B cell (primary cell): ENCODE measurements around the gene AMER3. TPM values are rescaled to one million over a fixed set of nuclear protein-coding genes. Genes with fewer than 3 reads are reported as not detected.

Experiments
- ATAC-seq: fragments of 200-7000 bp; cut with Tn5 transposase; one replicate; pipeline ENCODE4 v1.10.0; 2021; ENCODE audit warnings: low read depth, mild to moderate bottlenecking, moderate number of reproducible peaks, moderate library complexity
- CTCF ChIA-PET: fragments of 350-600 bp; sonication (Branson Sonifier 250); formaldehyde crosslinking; loops from one replicate; lab custom pipeline; 2021; ENCODE audit warnings: antibody characterized with exemption, inconsistent platforms; lab: Charles Lee
- POLR2A ChIA-PET: fragments of 350-600 bp; sonication (Branson Sonifier 250); formaldehyde crosslinking; loops from one replicate; lab custom pipeline; 2021; ENCODE audit warnings: antibody characterized with exemption; lab: Charles Lee
- DNase-seq: peaks from one replicate; pipeline ENCODE4 v3.0.0; 2013
- H2AFZ ChIP-seq: 2 replicates; pipeline ENCODE4 v1.6.1; 2012; ENCODE audit warnings: mild to moderate bottlenecking, low read depth, low read length; ENCODE audit not compliant: insufficient read depth, poor library complexity, severe bottlenecking
- H3K27ac ChIP-seq, 2 donors: 1 replicate in 1 of 2; 2 replicates in 1 of 2; pipeline ENCODE4 v1.5.1; 2012 to 2013; ENCODE audit warnings: low read length in 2 of 2, mild to moderate bottlenecking in 2 of 2, moderate library complexity in 1 of 2
- H3K27me3 ChIP-seq, 4 experiments: fragments of 200-600 bp in 1 of 4; sonication (generic) in 1 of 4; replicated peaks in 1 of 4; 1 replicate in 2 of 4; 2 replicates in 2 of 4; pipeline versions ENCODE4 v1.6.1 to v1.7.0; 2013 to 2016; ENCODE audit warnings: low read length in 3 of 4, mild to moderate bottlenecking in 2 of 4, mixed read lengths in 1 of 4, moderate library complexity in 1 of 4; ENCODE audit not compliant: insufficient read depth in 4 of 4, control insufficient read depth in 3 of 4; ENCODE audit errors: control extremely low read depth in 1 of 4
- H3K36me3 ChIP-seq, 2 experiments: replicated peaks in 1 of 2; 1 replicate in 1 of 2; 2 replicates in 1 of 2; pipeline versions ENCODE4 v1.6.1 to v1.7.1; 2013; ENCODE audit warnings: low read length in 1 of 2; ENCODE audit not compliant: insufficient read depth in 2 of 2, control insufficient read depth in 1 of 2; ENCODE audit errors: control extremely low read depth in 1 of 2, extremely low read depth in 1 of 2
- H3K4me1 ChIP-seq, 2 donors: fragments of 200-600 bp in 1 of 2; sonication (generic) in 1 of 2; 1 replicate in 1 of 2; 2 replicates in 1 of 2; pipeline versions ENCODE4 v1.5.1 to v1.6.1; 2013 to 2017; ENCODE audit warnings: low read length in 2 of 2; ENCODE audit not compliant: control insufficient read depth in 2 of 2, insufficient read depth in 2 of 2
- H3K4me2 ChIP-seq: replicated peaks from 2 replicates; pipeline ENCODE3; 2012; ENCODE audit warnings: mild to moderate bottlenecking, low read depth, low read length; ENCODE audit not compliant: poor library complexity, severe bottlenecking
- H3K4me3 ChIP-seq, 5 experiments: fragments of 200-600 bp in 1 of 5; sonication (generic) in 1 of 5; 1 replicate in 3 of 5; 2 replicates in 2 of 5; pipeline versions ENCODE4 v1.5.1 to v1.7.0; 2011 to 2016; ENCODE audit warnings: low read length in 4 of 5, mild to moderate bottlenecking in 4 of 5, low read depth in 2 of 5, control low read depth in 1 of 5, moderate library complexity in 1 of 5; ENCODE audit not compliant: insufficient read depth in 1 of 5; ENCODE audit errors: control extremely low read depth in 1 of 5, extremely low read depth in 1 of 5
- H3K79me2 ChIP-seq: fragments of 200-600 bp; sonication (generic); one replicate; pipeline ENCODE4 v1.6.0; 2016; ENCODE audit warnings: low read length; ENCODE audit not compliant: control insufficient read depth, insufficient read depth
- H3K9ac ChIP-seq: fragments of 200-600 bp; sonication (generic); 2 replicates; pipeline ENCODE4 v1.6.1; 2017; ENCODE audit warnings: mild to moderate bottlenecking, low read length, moderate library complexity
- H3K9me3 ChIP-seq, 3 donors: one replicate each; pipeline versions ENCODE4 v1.6.1 to v1.7.1; 2013; ENCODE audit warnings: low read length in 2 of 3; ENCODE audit not compliant: control insufficient read depth in 2 of 3, insufficient read depth in 1 of 3; ENCODE audit errors: control extremely low read depth in 1 of 3
- H4K20me1 ChIP-seq: 2 replicates; pipeline ENCODE4 v1.6.0; 2012; ENCODE audit warnings: mild to moderate bottlenecking, low read length; ENCODE audit not compliant: insufficient read depth, control insufficient read depth, poor library complexity, severe bottlenecking
- H3K27ac Mint-ChIP-seq: one replicate; pipeline ENCODE4 v1.8.0; 2021; ENCODE audit warnings: mixed read lengths
- H3K27me3 Mint-ChIP-seq: one replicate; pipeline ENCODE4 v1.8.0; 2021; ENCODE audit warnings: mixed read lengths
- H3K4me1 Mint-ChIP-seq: one replicate; pipeline ENCODE4 v1.8.0; 2021; ENCODE audit warnings: mixed read lengths
- H3K4me3 Mint-ChIP-seq: one replicate; pipeline ENCODE4 v1.8.0; 2021; ENCODE audit warnings: mixed read lengths
- H3K9me3 Mint-ChIP-seq: one replicate; pipeline ENCODE4 v1.8.0; 2022; ENCODE audit warnings: mixed read lengths; ENCODE audit not compliant: insufficient read depth
- CTCF ChIP-seq: fragments of 200-600 bp; IDR thresholded peaks from one replicate; pipeline ENCODE4 v1.8.0; 2022; ENCODE audit warnings: antibody characterized with exemption, mild to moderate bottlenecking
- EZH2 ChIP-seq: IDR thresholded peaks from 2 replicates; pipeline ENCODE4 v1.6.1; 2012; ENCODE audit warnings: borderline replicate concordance, low read depth, mild to moderate bottlenecking, moderate library complexity, low read length; ENCODE audit not compliant: insufficient read depth, poor library complexity, severe bottlenecking
- WGBS: methylation state at CpG from one replicate; pipeline ENCODE4 v1.1.5; 2013; ENCODE audit warnings: missing lambda C conversion rate; ENCODE audit not compliant: insufficient coverage; 5-methylcytosine and 5-hydroxymethylcytosine counted together
- intact Hi-C: fragments of 100-400 bp; cut with micrococcal nuclease; formaldehyde crosslinking; loops from one replicate; pipeline ENCODE4 v1.10.0; 2022
- polyA plus RNA-seq: library from polyadenylated mRNA; depleted of rRNA; stranded (reverse); fragments of >200 nt; gene quantifications from 2 replicates; pipeline ENCODE4 v1.2.3, GENCODE V29; 2012
- total RNA-seq, 2 donors: library from RNA; stranded (reverse); fragments of 120-200 nt in 1 of 2; gene quantifications; 1 replicate in 1 of 2; 2 replicates in 1 of 2; pipeline versions ENCODE4 v1.2.3 to v1.2.4, GENCODE V29; 2013 to 2022

Gene AMER3
- total and polyA plus RNA-seq, 2 donors (not counting 1 experiment from before 2014, with no cell fraction given), result not detected

- H3K9me3 Mint-ChIP-seq, result no peaks in the 10 kb centered on the region
- Histone ChIP-seq H4K20me1 (no peaks in the 10 kb centered on the region), H3K36me3 (no peaks in the 10 kb centered on the region), H3K27ac (no peak overlapping the region), H2AFZ (no peak overlapping the region), H3K9ac (no peak overlapping the region), H3K79me2 (no peaks in the 10 kb centered on the region), H3K4me1 (no peaks in the 10 kb centered on the region), H3K27me3 (peaks cover 0 to 6% (median under 1%) of the 10 kb centered on the region in 4 experiments), H3K9me3 (peaks cover 0 to 7% (median 0%) of the 10 kb centered on the region in 3 donors), H3K4me2 (no peak overlapping the region), H3K4me3 (no peak overlapping the region)
- DNase-seq (no peak), ATAC-seq (no peak)
- intact Hi-C loops, result no loop called here
- WGBS, result 90% methylated on average over 6 of the region's 8 CpGs
- POLR2A ChIA-PET, result no interaction called here
- H3K4me1 Mint-ChIP-seq, result no peaks in the 10 kb centered on the region
- H3K27me3 Mint-ChIP-seq, result peaks cover 18% of the 10 kb centered on the region
- TF ChIP-seq EZH2, result no peak
- no peak for TF ChIP-seq CTCF
- no peak overlapping the region for H3K27ac Mint-ChIP-seq
- CTCF ChIA-PET, result no interaction called here
- no peak overlapping the region for H3K4me3 Mint-ChIP-seq
Observed at GRCh38 chr2:130720036-130720435, 35.3 kb upstream of the AMER3 start.

- Histone ChIP-seq H3K27me3 (peaks cover 0 to 6% (median 4%) of the 10 kb centered on the region in 4 experiments), H3K4me1 (no peaks in the 10 kb centered on the region), H3K79me2 (no peaks in the 10 kb centered on the region), H3K4me2 (no peak overlapping the region), H3K36me3 (no peaks in the 10 kb centered on the region), H3K9me3 (peaks cover 0 to 7% (median 0%) of the 10 kb centered on the region in 3 donors), H2AFZ (no peak overlapping the region), H4K20me1 (no peaks in the 10 kb centered on the region), H3K4me3 (no peak overlapping the region), H3K27ac (no peak overlapping the region), H3K9ac (no peak overlapping the region)
- no peak for ATAC-seq
- WGBS, result no CpG with 5 or more reads among the region's 3 CpGs
- Mint-ChIP-seq H3K4me3 (no peak overlapping the region), H3K27me3 (peaks cover 18% of the 10 kb centered on the region), H3K4me1 (no peaks in the 10 kb centered on the region), H3K9me3 (no peaks in the 10 kb centered on the region), H3K27ac (no peak overlapping the region)
- intact Hi-C loops, result no loop called here
- CTCF ChIA-PET, result no interaction called here
- no peak for DNase-seq
- TF ChIP-seq CTCF (no peak), EZH2 (no peak)
- POLR2A ChIA-PET, result no interaction called here
Observed at GRCh38 chr2:130720528-130720927, 34.8 kb upstream of the AMER3 start.
